ENCODE results near the gene NUDT19.

The NUDT19 gene

DNA sequence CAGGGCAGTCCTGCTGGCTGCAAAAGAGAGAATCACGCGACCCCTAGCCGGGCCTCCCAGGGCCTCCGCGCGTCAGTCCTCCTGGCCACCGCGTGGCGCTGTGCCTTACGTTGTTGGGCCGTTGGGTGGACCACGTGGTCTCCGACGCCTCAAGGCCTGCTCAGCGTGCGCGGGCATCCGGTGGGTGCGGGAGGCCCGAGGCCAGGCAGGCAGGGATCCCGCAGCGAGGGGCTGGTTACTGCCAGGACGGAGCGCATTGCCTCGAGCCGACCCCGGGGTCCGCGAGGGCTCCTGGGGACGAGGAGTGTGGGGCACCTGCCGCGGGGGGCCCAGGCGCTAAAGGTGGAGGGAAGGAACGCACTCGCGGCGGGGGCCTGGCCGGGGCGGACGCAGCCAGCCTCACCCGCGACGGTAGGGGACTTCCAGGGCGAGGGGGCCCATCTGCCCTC is 28.0 kb downstream of the NUDT19 start, which contains the start of gene TDRD12:
Gene TDRD12 (plus strand): TSS at position 157 of the 449 bp plus-strand sequence. CDS start 306 bp downstream, outside the sequence.
- TF ChIP-seq, protein P1, sequence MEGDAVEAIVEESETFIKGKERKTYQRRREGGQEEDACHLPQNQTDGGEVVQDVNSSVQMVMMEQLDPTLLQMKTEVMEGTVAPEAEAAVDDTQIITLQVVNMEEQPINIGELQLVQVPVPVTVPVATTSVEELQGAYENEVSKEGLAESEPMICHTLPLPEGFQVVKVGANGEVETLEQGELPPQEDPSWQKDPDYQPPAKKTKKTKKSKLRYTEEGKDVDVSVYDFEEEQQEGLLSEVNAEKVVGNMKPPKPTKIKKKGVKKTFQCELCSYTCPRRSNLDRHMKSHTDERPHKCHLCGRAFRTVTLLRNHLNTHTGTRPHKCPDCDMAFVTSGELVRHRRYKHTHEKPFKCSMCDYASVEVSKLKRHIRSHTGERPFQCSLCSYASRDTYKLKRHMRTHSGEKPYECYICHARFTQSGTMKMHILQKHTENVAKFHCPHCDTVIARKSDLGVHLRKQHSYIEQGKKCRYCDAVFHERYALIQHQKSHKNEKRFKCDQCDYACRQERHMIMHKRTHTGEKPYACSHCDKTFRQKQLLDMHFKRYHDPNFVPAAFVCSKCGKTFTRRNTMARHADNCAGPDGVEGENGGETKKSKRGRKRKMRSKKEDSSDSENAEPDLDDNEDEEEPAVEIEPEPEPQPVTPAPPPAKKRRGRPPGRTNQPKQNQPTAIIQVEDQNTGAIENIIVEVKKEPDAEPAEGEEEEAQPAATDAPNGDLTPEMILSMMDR (IDR thresholded peaks at IDR 0.05): no peak
- Histone ChIP-seq H3K27ac (no peak within 1 kb of the TSS), H3K36me3 (peaks cover 18% of the 10 kb centered on the region), H3K4me3 (ENCODE audit: low read depth in 1 of 2, low read length in 1 of 2) (no peak within 1 kb of the TSS), H3K9me3 (no peaks in the 10 kb centered on the region), H3K27me3 (no peaks in the 10 kb centered on the region), H3K4me1 (ENCODE audit: control insufficient read depth in 1 of 2, insufficient read depth in 1 of 2, low read depth in 1 of 2, low read length in 1 of 2) (no peaks in the 10 kb centered on the region)

DNA sequence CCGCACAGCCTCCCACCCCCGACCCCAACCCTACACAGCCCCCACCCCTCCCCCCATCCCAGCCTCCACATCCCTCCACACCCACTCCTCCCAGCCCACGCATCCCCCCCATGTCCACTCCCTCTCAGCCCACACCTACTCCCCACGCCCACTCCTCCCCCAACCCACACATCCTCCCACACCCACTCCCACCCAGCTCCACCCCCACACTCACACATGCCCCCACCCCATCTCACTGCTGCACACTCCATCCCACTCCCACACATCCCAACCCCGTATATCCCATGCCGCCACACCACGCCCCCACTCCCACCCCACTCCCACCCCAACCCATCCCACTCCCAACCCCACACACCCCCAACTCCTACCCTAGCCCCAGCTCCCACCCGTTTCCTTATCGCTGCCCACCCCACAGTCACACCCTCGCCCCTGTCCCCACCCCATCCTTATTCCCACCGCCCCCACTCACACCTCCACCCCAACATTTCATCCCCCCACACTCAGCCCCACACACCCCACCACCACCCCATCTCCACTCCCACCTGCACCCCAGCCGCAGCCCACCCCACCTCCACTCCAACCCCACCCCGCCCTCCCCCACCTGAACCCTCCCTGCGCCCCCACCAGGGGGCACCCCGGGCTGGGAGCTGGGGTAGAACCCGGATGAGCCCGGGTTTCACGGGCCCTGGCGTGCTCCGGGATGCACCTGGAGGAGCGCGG is 28.8 kb downstream of the NUDT19 start:
- Histone ChIP-seq H3K27me3 (no peaks in the 10 kb centered on the region), H3K27ac (no peak overlapping the region), H3K36me3 (peaks cover 12% of the 10 kb centered on the region), H3K9me3 (no peaks in the 10 kb centered on the region), H3K4me1 (ENCODE audit: control insufficient read depth in 1 of 2, insufficient read depth in 1 of 2, low read depth in 1 of 2, low read length in 1 of 2) (no peaks in the 10 kb centered on the region), H3K4me3 (ENCODE audit: low read depth in 1 of 2, low read length in 1 of 2) (no peak overlapping the region)
- TF ChIP-seq, protein P1 (IDR thresholded peaks at IDR 0.05): no peak

DNA sequence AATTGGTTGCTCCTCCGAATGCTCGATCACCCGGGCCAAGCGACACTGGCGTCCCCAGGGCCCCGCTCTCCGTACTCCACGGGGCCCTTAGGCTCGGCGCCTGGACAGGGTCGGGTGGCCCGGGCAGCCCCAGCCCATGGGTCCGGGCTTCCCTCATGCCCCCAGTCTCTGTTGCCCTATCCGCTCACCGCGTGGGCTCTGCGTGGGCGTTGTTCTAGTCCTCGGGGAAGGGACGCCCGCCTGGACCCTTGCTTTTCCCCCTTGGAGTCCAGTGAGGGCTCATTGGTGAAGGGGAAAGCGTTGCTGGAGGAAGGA is 29.3 kb downstream of the NUDT19 start:
- no peak overlapping the region for H3K27ac ChIP-seq
- no peaks in the 10 kb centered on the region for H3K4me1 ChIP-seq (ENCODE audit: control insufficient read depth in 1 of 2, insufficient read depth in 1 of 2, low read depth in 1 of 2, low read length in 1 of 2)
- TF ChIP-seq, protein P1 (IDR thresholded peaks at IDR 0.05): no peak
- H3K27me3 ChIP-seq: no peaks in the 10 kb centered on the region
- H3K4me3 ChIP-seq (ENCODE audit: low read depth in 1 of 2, low read length in 1 of 2): no peak overlapping the region
- no peaks in the 10 kb centered on the region for H3K9me3 ChIP-seq
- peaks cover 12% of the 10 kb centered on the region for H3K36me3 ChIP-seq

DNA sequence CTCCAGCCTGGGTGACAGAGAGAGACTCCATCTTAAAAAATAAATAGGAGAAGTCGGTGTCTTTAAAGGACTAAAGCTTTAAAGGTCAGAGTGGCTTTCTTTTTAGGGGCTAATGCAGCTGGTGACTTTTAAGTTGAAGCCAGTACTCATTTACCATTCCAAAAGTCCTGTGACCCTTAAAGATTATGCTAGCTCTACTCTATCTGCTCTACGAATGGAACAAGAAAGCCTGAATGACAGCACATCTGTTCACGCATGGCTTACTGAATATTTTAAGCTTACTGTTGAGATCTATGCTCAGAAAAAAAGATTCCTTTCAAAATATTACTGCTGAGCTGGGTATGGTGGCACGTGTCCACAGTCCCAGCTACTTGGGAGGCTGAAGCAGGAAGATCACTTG is 44.3 kb downstream of the NUDT19 start:
- no peaks in the 10 kb centered on the region for H3K27me3 ChIP-seq
- TF ChIP-seq, protein P1 (IDR thresholded peaks at IDR 0.05): no peak

DNA sequence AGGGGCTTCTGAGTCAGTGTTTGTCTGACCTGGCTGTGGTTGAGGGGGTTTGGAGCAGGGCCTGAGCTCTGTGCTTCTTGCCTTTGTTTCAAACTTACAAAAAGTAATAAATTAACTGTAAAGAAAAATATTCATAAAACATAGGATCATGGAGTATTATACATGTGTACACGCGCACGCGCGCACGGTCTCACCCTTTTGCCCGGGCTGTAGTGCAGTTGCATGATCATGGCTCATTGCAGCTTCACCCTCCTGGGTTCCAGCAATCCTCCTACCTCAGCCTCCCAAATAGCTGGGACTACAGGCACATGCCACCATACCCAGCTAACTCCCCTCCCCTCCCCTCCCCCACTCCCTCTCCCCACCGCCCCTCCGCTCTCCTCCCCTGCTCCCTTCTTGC is 51.4 kb downstream of the NUDT19 start:
- no peaks in the 10 kb centered on the region for H3K9me3 ChIP-seq
- no peak overlapping the region for H3K4me3 ChIP-seq (ENCODE audit: low read depth in 1 of 2, low read length in 1 of 2)
- peaks cover 29% of the 10 kb centered on the region for H3K27me3 ChIP-seq
- no peaks in the 10 kb centered on the region for H3K4me1 ChIP-seq (ENCODE audit: control insufficient read depth in 1 of 2, insufficient read depth in 1 of 2, low read depth in 1 of 2, low read length in 1 of 2)
- no peaks in the 10 kb centered on the region for H3K36me3 ChIP-seq
- TF ChIP-seq, protein P1 (IDR thresholded peaks at IDR 0.05): no peak
- H3K27ac ChIP-seq: no peak overlapping the region

More for the DNA sequence above, 44.3 kb downstream of the NUDT19 start:
- Histone ChIP-seq H3K27ac (no peak overlapping the region), H3K36me3 (no peaks in the 10 kb centered on the region), H3K4me3 (ENCODE audit: low read depth in 1 of 2, low read length in 1 of 2) (no peak overlapping the region), H3K9me3 (no peaks in the 10 kb centered on the region), H3K4me1 (ENCODE audit: control insufficient read depth in 1 of 2, insufficient read depth in 1 of 2, low read depth in 1 of 2, low read length in 1 of 2) (no peaks in the 10 kb centered on the region)

Data from neutrophil (primary cell).